ENCODE results near the gene SP7.

- TF ChIP-seq CTCF (IDR thresholded peaks at IDR 0.05) (no peak), POLR2A (IDR thresholded peaks at IDR 0.05) (no peak)
These were observed 11.9 kb downstream of the SP7 start for GRCh38 chr12:53324113-53324778.

Data from tibial nerve (tissue), 3 donors.